Posterior vena cava (tissue), 2 donors: ENCODE results near the gene VIL1. TPM values are rescaled to one million over a fixed set of nuclear protein-coding genes. Genes with fewer than 3 reads are reported as not detected.
A peak's percentile ranks its signal among the peaks of the same experiment; 100 is the strongest.

Experiments
- DNase-seq: peaks from one replicate; pipeline ENCODE4 v3.0.0-alpha.2; 2020; ENCODE audit warnings: low spot score
- intact Hi-C, 2 donors: fragments of 100-400 bp; cut with DNase I; formaldehyde crosslinking; loops; one replicate each; pipeline versions ENCODE4 v1.14.1 to v1.14.2; 2022 to 2023
- total RNA-seq, 2 donors: library from RNA; stranded (reverse); fragmentation: NEBNext Ultra II Directional; extraction: Animal tissue kit (Norgen Biotek cat#: 25700); gene quantifications; one replicate each; pipeline ENCODE4 v1.2.1, GENCODE V29; 2021
- donor health status: DM: yes; HTN: yes; CAD: no.
- donor health status: DM: yes; HTN: yes; CAD: no.

The VIL1 gene
- total RNA-seq, 2 donors from 2014 or later = not detected

GRCh38 chr2:218393750-218394290 lies 25.1 kb upstream of the VIL1 start:
- DNase-seq = no peak

GRCh38 chr2:218394298-218395089 lies 24.4 kb upstream of the VIL1 start:
- no peak for DNase-seq
- intact Hi-C loops = loop anchor here (5.0 to 10.0 kb wide), 3 partner anchors 100 to 122 kb away; partner anchors contain the start of genes TMBIM1 (in 2 of the 2), AAMP (in 1 of the 2) and PNKD (in 1 of the 2)

More at GRCh38 chr2:218393750-218394290, 25.1 kb upstream of the VIL1 start:
- intact Hi-C loops = loop anchor here in 1 of 2 donors (10.0 kb wide), 1 partner anchor 99 kb away; the partner anchor contains the start of gene TMBIM1

GRCh38 chr2:218395090-218395444 lies 23.9 kb upstream of the VIL1 start:
- intact Hi-C loops = loop anchor here (5.0 to 10.0 kb wide), 3 partner anchors 100 to 123 kb away; partner anchors contain the start of genes TMBIM1 (in 2 of the 2), AAMP (in 1 of the 2) and PNKD (in 1 of the 2)
- no peak for DNase-seq

GRCh38 chr2:218395456-218395825 lies 23.5 kb upstream of the VIL1 start:
- no peak for DNase-seq
- intact Hi-C loops = loop anchor here (5.0 to 10.0 kb wide), 3 partner anchors 101 to 123 kb away; partner anchors contain the start of genes TMBIM1 (in 2 of the 2), AAMP (in 1 of the 2) and PNKD (in 1 of the 2)

GRCh38 chr2:218395826-218396687 lies 22.9 kb upstream of the VIL1 start:
- intact Hi-C loops = loop anchor here (5.0 to 10.0 kb wide), 3 partner anchors 101 to 124 kb away; partner anchors contain the start of genes TMBIM1 (in 2 of the 2), AAMP (in 1 of the 2) and PNKD (in 1 of the 2)

GRCh38 chr2:218396688-218397462 lies 22.0 kb upstream of the VIL1 start:
- intact Hi-C loops = loop anchor here (5.0 to 10.0 kb wide), 3 partner anchors 102 to 125 kb away; partner anchors contain the start of genes TMBIM1 (in 2 of the 2), AAMP (in 1 of the 2) and PNKD (in 1 of the 2)
- peak; percentile 94 for DNase-seq

More at GRCh38 chr2:218395826-218396687, 22.9 kb upstream of the VIL1 start:
- peak; percentile 98 for DNase-seq

GRCh38 chr2:218397463-218397819 lies 21.5 kb upstream of the VIL1 start:
- DNase-seq = no peak
- intact Hi-C loops = loop anchor here (5.0 to 10.0 kb wide), 3 partner anchors 103 to 125 kb away; partner anchors contain the start of genes TMBIM1 (in 2 of the 2), AAMP (in 1 of the 2) and PNKD (in 1 of the 2)

- intact Hi-C loops = loop anchor here (5.0 to 10.0 kb wide), 3 partner anchors 103 to 126 kb away; partner anchors contain the start of genes TMBIM1 (in 2 of the 2), AAMP (in 1 of the 2) and PNKD (in 1 of the 2)
- DNase-seq = peak; percentile 95
Measured at GRCh38 chr2:218397820-218398436, 21.0 kb upstream of the VIL1 start.

DNA sequence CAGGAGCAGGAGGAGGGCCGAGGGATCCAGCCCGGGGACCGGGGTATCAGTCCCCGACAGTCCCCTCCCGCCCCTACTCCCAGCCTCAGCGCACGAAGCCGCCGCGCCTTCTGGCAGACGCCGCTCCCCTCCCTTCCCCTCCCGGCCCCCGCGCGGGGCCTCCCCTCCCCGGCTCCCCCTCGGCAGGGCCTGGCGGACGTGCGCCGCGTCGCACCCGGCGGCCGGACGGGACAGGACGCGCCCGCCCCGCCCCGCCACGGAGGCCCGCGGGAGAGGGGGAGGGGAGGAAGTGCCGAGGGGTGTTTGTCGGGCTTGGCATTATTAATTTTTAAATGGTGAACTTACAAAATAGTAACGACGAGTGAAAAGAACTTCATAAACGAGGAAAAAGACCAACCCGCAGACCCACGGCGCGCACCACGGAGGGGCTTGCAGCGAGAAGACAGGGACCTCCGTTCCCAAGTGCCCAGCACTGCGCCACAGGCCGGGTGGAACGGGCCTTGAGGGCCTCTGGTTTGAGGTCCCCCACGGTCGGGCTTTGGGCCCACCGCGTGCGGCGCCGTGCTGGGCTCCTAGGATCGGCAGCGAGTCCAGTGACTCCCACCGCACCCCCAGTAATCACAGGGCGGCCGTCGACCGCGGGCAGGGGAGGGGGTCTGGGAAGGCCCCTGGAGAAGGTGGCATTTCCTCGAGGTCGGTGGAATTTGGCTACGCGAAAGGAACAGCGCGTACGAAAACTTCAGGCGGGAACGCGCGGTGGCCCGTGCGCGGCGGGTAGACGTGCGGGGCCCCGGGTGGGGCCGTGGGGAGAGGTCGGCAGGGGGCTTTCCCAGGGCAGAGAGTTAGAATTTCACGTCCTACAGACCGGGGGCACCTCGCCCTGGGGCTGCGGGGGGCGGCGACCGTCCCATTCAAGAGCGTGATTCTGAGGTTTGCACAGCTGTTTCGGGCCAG lies 20.2 kb upstream of the VIL1 start:
- intact Hi-C loops = loop anchor here (5.0 to 10.0 kb wide), 3 partner anchors 104 to 126 kb away; partner anchors contain the start of genes TMBIM1 (in 2 of the 2), AAMP (in 1 of the 2) and PNKD (in 1 of the 2)
- peak; percentile 97 for DNase-seq

DNA sequence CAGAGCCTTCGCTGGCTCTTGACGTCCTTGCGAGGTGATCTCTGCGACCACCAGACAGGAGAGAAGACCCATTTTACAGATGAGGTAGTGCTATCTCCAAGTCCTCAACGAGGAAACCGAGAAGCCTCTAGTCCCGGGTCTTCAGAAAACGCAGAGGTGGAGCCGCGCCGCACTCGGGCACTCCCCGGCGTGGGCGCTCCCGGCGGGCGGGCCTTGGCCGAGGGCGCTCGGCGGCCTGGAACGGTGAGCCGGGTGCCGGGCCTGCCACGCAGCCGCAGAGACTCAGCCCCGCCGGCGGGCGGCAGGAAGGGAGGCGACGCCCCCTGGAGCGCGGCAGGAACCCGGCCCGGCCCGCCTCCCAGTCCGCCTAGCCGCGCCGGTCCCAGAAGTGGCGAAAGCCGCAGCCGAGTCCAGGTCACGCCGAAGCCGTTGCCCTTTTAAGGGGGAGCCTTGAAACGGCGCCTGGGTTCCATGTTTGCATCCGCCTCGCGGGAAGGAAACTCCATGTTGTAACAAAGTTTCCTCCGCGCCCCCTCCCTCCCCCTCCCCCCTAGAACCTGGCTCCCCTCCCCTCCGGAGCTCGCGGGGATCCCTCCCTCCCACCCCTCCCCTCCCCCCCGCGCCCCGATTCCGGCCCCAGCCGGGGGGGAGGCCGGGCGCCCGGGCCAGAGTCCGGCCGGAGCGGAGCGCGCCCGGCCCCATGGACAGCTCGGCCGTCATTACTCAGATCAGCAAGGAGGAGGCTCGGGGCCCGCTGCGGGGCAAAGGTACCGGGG lies 19.3 kb upstream of the VIL1 start, which contains the start of gene CTDSP1:
CTDSP1 (plus strand) TSS at position 478 of the 776 bp plus-strand sequence; CDS start at position 701, 223 bp downstream.
- intact Hi-C loops = loop anchor here (5.0 to 10.0 kb wide), 4 partner anchors 65 to 127 kb away; partner anchors contain the start of genes TMBIM1 (in 2 of the 2), AAMP (in 1 of the 2) and PNKD (in 1 of the 2)
- peak; percentile 99 for DNase-seq

GRCh38 chr2:218400167-218400929 lies 18.6 kb upstream of the VIL1 start:
- intact Hi-C loops = loop anchor here in 1 of 2 donors (10.0 kb wide), 1 partner anchor 64 kb away; no protein-coding TSS in a partner anchor
- peak; percentile 89 for DNase-seq

DNA sequence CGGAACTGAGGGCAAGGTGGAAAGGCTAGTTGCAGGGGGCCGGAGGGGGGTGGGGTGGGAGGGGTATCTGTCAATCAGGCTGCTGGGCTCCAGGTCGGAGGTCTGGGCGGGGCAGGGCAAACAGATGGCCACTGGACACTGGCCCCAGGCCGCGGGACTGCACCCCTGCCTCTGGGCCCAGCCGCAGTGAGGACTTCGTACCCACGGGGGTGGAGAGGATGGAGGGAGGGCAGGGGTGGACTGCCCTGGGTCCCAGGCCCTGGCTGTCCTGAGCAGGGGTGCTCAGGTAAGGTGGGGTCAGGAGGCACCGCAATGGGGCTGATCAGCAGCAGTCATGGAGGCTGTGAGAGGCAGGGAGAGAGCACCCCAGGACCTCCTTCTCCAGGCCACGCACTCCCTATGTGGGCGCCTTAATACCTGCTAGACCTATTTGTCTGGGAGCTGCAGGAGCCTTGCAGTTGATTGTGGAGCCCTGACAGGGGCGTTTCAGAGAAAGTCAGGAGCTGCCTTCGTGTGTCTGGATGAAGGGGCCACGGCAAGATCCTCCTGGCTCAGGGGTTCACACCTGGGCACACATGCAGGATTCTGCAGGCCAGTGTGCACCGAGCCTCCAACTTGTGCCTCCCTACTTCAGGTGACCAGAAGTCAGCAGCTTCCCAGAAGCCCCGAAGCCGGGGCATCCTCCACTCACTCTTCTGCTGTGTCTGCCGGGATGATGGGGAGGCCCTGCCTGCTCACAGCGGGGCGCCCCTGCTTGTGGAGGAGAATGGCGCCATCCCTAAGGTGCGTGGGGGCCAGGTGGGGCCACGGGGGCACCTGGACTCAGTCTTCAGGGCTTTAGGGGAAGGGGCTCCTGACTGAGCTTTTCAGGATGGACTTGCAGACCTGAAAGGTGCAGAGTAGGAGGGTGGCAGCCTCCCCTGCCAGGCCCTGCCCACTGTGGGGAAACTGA lies 17.7 kb upstream of the VIL1 start:
- no peak for DNase-seq
- intact Hi-C loops = loop anchor here in 1 of 2 donors (10.0 kb wide), 1 partner anchor 64 kb away; no protein-coding TSS in a partner anchor

DNA sequence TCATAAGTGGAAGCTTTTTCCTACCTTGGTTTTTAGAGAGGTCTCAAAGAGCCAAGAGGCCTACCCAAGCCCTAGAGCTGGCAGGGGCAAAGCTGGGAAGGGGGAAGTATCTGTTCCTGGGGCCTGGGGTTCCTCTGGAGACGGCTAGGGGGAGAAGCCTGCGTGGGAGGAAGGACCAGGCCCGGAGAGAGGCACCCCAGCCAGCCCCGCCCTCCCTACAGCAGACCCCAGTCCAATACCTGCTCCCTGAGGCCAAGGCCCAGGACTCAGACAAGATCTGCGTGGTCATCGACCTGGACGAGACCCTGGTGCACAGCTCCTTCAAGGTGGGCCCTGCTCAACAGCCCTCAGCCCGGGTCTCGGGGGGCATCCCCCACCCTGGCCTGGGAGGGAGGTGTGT lies 17.0 kb upstream of the VIL1 start:
- intact Hi-C loops = loop anchor here in 1 of 2 donors (10.0 kb wide), 1 partner anchor 63 kb away; no protein-coding TSS in a partner anchor
- no peak for DNase-seq
